Measurements from ENCODE around the gene CLSTN2.

Gene CLSTN2

DNA sequence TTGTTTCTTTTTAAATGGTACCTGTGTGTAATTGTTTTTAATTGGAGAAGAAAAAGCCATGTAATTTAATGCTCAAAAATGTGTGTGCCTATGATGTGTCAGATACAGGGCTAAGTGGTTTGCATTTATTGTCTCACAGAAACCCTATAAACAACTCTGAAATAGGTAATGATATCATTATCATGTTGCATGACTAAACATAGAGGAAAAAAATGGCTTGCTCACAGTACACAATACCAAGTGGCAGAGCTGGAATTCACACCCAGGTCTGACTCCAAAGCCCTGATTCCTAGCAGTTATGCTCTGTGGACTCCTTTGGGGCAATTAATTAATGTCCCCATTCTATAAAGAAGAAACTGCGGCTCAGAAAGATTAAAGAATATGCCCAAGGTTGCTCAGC is 505.5 kb downstream of the CLSTN2 start:
- no peak for DNase-seq (ENCODE audit: low read depth in 2 of 2, low spot score in 1 of 2)

DNA sequence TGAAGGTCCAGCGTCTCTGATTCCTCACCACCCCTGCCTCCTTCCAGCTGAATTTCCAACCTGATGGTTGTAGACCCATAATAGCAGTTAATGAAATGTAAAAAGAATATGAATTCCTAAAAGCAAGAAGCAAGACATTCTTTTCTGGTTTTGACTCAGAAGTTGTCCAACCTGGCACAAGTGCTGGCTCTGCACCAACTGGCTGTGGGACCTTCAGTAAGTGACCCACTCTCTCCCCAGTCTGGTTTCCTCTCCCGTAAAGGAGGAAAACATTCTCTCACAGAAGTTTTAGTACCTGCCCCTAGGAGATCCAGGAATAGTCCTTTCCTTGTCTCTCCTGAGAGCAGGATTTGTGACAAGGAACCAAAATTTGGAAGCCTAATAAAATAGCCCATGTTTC is 506.0 kb downstream of the CLSTN2 start:
- no peak for DNase-seq (ENCODE audit: low read depth in 2 of 2, low spot score in 1 of 2)

DNA sequence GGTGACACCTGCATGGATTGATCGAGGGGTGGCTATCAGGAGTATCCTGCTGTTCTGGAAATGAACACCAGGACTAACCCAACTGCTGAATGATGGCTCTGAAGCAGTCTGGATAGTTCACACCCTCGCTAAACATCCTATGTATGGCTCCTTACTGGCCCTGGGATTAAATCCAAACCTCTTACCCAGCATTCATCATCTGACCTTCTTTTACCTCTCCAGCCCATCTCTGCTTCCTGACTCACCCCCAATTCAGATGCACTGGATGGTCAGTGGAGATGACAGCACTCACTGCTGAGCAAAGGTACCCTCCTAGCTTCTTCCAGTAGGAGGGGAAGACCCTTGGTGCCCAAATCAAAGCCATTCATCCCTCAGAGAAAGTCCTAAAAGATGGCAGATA is 507.6 kb downstream of the CLSTN2 start:
- DNase-seq (ENCODE audit: low read depth in 2 of 2, low spot score in 1 of 2): no peak

DNA sequence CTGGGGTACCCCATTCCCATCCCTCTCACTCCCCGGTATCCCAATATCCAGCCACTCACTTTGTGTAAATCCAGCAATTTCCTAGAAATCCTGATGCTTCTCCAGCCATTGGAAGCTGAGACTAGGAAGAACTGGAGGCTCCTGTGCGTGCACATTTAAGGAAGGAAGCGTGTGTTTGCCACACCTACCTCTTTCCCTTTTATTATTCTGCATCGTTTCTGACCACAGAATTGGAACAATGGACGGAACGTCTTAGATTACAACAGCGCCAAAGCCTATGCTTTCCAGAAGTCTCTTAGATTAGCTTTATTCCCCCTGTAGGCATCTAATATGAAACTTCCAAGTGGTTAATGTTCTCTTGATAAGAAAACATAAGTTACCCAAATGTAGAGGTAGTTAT is 508.1 kb downstream of the CLSTN2 start:
- no peak for DNase-seq (ENCODE audit: low read depth in 2 of 2, low spot score in 1 of 2)

DNA sequence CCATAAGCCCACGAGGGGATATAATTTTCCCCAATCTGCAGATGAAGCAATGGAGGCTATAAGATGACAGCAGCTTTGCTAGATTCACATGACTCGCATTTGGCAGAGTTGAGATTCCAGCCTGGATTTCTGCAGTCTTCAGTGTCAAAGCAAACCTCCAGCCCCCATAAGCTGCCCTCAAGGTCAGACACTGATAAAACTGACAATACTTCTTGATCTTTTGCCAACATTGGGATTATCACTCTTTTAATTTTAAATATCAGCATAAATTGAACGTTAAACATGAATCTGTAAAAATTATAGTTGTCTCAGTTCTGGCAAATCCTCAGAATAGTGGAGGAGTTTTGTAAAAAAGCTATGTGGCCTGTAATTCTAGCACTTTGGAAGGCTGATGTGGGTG is 508.8 kb downstream of the CLSTN2 start:
- DNase-seq (ENCODE audit: low read depth in 2 of 2, low spot score in 1 of 2): no peak

DNA sequence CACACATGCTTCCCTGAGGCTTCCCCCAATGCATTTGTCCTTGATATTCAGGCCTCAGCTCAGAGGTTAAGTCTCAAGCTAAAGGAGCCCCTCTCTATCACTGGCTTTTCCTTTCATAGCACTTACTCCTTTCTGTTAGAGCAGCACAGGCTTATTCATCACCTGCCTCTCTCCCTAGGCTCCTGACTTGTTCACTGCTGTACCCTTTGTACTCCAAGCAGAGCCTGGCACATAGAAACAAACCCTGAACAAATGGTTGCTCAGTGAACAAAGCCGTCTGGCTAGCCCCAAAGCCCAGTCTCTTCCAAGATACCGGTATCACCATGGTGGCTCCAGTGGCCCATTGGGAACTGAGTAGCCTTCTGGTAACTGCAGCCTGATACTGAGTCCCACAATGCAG is 511.7 kb downstream of the CLSTN2 start:
- no peak for DNase-seq (ENCODE audit: low read depth in 2 of 2, low spot score in 1 of 2)

DNA sequence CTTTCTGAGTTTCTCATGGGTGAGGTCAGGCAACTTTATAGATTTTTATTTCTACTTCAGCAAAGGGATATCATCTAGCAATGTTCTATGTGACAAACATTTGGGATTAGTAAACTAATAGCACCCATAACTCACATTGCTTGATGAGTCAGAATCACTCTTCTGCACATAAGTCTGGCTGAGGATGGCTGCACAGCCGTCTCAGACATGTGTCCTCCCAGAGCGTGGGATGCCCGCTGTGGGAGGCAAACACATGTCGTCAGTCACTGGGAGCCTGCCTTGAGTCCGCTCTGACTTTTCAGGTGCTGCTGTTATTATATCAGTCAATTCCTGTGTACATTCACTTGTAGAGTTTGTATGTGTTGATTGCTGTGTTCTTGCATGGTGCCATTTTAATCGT is 512.2 kb downstream of the CLSTN2 start:
- DNase-seq (ENCODE audit: low read depth in 2 of 2, low spot score in 1 of 2): no peak

DNA sequence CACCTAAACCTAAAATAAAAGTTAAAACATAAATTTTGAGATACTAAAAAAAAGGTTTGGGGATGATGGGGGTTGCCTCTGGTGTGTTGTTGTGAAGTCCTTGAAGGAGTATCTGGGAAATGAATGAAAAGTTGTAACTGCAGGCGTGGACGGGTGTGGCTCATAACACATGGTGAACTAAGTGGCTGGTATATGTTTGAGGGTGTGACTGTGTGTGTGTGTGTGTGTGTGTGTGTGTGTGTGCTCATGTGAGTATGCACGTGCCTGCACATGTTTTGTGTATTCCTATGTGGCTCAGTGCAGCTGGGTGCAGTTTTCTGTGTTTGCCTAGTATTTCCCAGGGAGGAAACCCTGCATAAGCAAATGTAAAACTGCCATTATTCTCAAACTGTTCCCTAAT is 513.0 kb downstream of the CLSTN2 start:
- no peak for DNase-seq (ENCODE audit: low read depth in 2 of 2, low spot score in 1 of 2)

DNA sequence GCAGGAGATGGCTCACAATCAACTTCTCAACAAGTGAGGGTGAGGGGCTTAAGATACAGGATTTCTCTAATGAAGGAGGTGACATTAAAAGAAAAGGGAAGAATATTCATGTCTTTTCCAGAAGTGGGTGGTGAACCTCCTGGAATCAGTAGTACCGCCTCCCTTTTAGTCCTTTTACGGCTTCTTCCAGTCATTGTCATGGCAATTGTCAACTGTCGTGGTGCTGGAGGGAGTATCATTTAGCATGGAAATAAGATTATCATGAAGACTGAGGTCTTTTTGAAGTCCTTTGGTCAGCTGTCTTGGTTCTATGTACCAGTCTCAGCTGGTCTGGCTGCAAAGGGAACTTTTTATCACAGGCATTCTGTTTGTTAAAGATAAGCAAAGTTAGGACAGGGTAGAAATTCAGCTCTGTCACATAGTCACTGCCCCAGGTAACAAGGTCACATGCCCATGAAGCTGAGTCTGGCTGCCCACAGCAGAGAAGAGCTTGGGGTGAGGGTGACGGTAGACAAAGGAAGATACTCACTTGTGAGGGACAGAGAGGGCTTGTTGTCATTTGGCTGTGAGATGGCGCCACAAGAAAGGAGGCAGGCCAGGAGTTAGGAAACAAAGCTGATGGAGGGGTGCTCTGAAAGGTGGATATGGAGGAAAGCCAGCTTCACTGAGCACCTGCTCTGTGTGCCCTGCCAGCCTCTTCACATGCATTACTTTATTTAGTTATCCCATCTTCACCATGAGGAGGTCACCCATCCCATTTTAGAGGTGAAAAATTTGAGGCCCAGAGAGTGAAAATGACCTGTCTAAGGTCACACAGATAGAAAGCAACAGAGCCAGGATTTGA is 514.6 kb downstream of the CLSTN2 start:
- no peak for DNase-seq (ENCODE audit: low read depth in 2 of 2, low spot score in 1 of 2)

DNA sequence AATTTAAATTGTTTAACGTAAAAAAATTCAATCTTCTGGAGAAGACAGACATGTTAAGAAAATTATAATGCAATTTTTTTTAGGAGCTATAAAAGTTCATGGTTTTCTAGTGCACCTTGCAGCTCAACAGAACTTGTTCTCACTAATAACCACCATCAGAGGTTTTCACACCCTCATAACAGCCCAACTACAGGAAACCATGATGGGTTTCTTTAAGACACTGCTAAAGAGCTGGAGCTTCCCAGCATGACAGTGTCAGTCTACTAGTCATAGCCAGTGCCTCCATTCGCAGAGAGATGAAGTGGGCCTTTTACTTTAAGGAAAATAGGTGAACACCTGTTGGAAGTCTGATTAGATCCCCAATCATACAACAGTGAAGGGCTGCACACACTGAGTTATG is 518.8 kb downstream of the CLSTN2 start:
- DNase-seq (ENCODE audit: low read depth in 2 of 2, low spot score in 1 of 2): no peak

DNA sequence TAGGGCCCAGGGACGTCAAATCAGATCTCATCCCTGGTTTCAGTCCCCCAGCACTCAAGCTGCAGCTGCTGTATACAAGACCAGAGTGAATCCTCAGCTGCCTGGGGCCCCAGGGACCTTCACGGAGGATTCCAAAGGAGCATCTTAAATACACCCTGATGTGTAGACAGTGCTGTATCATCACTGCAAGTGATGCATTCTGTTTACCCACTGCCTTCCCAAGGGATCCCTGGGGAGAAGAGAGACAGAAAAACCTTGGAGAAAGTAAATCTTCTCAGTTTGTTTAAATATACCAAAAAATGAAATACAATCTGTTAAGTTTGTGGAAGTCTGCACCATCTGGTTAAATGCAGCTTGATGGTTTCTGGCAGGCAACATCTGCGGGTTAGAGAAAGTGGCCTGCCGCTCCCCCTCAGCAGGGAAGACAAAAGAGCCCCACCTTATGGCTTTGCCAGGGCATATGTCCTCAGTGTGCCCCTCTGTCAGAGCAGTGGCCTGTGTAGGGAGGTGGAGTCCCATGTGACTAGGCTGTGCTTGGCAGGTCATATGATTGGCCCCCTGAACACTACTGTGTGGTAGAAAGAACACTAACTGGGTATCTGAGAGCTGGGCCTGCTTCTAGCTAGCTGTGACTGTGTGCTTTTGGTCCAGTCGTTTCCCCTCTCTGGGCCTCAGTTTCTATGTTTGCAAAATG is 520.7 kb downstream of the CLSTN2 start:
- no peak for DNase-seq (ENCODE audit: low read depth in 2 of 2, low spot score in 1 of 2)

DNA sequence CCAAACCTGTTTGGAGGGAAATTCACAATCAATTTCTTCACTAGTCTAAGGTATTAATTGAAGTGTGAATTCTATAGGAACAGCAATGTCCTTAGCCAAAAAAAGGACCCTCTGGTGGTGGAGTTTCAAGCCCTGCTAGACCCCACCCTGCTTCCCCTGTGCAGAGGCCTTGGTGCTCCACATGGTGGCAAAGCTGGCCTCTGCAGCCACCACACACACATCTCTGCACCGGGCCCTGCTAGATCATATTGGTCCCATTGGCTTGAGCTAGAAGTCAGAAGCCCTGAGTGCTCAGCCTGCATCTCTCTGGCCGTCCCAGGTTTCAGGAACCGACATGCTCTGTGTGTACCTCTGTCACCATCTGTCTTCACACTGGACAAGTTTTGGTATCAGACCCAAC is 522.0 kb downstream of the CLSTN2 start:
- no peak for DNase-seq (ENCODE audit: low read depth in 2 of 2, low spot score in 1 of 2)

DNA sequence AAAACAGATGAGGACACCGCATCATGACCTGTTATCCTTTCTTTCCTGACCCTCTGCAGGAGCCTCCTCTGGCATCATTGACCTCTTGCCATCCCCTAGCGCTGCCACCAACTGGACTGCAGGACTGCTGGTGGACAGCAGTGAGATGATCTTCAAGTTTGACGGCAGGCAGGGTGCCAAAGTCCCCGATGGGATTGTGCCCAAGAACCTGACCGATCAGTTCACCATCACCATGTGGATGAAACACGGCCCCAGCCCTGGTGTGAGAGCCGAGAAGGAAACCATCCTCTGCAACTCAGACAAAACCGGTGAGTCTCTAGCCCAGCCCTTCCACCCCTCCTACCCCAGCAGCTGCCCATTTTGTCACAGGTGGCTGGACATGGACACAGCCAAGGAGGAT is 524.5 kb downstream of the CLSTN2 start:
- DNase-seq (ENCODE audit: low read depth in 2 of 2, low spot score in 1 of 2): no peak

DNA sequence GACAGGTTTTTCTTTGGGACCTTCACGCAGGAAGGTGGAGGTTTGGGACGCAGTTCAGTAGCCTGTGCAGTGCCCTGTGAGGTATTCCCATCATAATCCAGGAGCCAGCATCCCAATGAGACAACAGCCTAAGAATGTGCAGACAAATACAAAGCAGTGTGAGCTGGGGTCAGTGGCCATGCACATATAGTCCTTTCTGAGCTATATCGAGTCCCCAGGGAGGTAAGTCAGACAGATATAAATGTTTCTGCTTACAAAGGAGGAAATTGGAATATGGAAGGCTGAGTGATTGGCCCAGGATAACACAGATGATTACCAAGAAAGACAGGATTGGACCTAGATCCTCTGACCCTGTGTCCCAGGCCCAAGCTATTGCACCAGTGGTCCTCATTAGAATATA is 526.3 kb downstream of the CLSTN2 start:
- DNase-seq (ENCODE audit: low read depth in 2 of 2, low spot score in 1 of 2): no peak

DNA sequence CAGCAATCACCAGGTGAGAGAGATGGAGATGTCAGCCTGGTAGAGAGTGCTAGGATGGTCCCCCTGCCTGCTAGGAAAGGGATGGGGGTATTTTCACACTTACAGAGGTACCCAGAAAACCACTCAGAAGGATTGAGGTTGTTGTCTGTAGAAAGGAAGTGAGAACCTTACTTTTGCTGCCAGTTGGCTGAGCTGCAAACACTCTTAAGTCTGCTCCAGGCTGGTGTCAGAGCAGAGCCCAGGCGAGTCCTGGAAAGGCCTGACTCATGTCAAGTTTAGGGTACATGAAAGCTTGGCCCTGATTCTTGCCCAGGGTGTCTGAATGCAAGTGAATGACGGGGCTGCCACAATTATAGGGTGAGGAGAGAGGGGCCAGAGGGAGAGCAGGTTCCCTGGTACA is 528.4 kb downstream of the CLSTN2 start:
- no peak for DNase-seq (ENCODE audit: low read depth in 2 of 2, low spot score in 1 of 2)

DNA sequence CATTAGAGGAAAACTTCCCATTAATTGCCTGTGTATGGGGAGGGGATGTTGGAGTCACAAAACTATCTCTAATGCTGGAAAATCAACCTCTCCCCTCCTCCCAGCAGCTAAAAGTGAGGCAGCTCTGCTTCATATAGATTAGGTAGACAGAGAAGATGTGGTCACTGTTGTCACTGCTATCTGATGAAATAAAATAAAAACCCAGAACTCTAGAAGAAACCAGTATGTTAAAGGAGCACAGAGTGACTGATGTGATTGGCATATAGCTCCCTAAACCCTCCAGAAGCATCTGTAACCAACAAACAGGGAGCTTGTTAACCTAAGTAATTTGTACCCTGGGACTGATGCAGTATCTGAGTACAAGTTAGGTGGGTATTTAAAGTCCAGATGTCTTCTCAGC is 531.0 kb downstream of the CLSTN2 start:
- DNase-seq (ENCODE audit: low read depth in 2 of 2, low spot score in 1 of 2): no peak

DNA sequence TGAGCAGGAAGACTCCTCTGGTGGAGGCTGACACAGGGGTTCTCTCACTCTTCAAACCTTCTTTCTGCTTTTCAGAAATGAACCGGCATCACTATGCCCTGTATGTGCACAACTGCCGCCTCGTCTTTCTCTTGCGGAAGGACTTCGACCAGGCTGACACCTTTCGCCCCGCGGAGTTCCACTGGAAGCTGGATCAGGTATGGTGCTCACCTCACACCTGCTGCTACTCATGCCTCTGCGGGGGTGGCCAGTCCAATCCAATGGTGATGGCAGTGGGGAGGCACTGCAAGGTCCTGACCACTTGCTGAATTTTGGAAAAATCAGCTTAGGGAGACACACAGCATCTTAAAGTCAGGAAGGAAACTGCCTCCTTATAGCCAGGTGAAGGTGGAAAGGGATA is 531.5 kb downstream of the CLSTN2 start:
- DNase-seq (ENCODE audit: low read depth in 2 of 2, low spot score in 1 of 2): no peak

DNA sequence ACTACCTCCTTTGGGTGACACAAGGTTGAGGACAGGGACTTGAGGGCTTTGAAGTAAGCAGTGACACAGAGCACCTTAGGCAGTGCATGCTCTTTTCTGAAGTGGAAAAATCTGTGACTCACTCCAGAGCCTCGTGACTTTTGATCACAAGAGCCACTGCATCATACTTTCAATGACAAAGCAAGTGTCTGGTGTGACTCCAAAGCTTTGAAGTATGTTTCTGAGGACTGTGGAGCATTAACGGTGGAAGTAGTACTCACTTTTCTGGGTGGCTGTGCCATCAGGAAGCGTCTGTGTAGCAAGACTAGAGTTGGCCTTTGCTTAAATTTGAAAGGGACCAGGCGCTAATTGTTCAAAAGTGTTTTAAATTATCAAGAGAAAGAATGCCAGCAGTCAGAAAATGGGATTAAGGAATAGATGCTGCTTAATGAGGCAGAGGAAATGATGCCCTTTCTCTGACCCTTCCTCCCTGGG is 532.2 kb downstream of the CLSTN2 start:
- no peak for DNase-seq (ENCODE audit: low read depth in 2 of 2, low spot score in 1 of 2)

DNA sequence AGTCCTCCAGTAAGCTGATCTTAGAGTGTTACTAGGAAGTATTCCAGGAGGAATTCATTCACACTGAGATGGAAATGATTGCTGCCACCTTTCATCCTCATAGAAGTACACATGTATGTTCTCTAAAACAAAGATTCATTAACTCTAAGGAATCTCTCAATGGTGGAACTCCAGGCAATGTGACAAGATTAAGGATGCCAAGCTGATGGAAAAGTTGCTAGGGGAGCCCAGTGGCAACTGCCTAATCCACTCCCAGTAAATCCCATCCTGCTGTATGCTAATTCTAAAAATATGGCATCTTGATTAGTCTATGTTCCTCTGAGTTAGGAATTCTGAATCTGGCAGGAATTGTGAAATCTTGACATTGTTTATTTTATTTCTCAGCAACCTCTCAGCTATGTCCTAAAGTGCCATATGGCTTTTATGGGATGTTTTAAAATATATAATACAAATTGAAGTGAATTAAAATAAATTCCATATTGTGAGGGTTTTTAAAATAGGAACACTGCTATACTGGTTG is 532.9 kb downstream of the CLSTN2 start:
- DNase-seq (ENCODE audit: low read depth in 2 of 2, low spot score in 1 of 2): no peak

DNA sequence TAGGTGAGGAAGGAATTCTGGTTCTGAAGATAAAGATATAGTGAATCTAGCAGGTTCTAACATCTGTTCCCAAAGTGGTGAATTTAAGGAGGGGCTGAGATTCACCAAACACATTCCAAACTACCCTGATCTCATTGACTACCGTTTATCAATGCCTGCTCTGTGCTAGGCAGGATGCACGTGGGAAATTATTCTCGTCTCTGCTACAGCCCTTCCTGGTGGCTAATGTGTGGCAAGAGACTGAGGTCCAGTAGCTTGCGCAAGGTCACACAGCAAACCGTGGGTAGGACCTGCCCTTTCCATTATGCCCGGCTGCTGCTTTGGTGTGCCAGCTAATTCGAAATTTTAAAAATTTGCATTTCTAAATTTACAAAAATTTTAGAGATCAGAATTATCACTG is 533.4 kb downstream of the CLSTN2 start:
- DNase-seq (ENCODE audit: low read depth in 2 of 2, low spot score in 1 of 2): no peak

DNA sequence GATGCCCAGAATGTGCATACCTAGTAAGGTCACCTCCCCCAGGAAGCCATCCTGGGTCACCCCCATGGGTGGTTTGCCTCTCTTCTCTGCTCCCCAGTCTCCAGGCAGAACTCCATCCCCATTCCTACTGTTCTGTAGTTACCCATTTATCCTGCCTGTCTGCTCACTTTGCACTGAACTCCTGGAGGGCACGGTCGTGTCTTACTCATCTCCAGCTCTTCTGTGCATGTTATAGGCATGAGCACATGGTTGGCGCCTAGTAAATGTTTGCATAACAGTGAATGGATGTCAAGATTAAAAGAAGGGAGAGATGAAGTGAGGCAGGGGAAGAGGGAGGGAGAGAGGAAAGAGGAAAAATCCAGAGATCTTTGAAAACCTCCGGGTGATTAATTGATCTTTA is 534.5 kb downstream of the CLSTN2 start:
- no peak for DNase-seq (ENCODE audit: low read depth in 2 of 2, low spot score in 1 of 2)

DNA sequence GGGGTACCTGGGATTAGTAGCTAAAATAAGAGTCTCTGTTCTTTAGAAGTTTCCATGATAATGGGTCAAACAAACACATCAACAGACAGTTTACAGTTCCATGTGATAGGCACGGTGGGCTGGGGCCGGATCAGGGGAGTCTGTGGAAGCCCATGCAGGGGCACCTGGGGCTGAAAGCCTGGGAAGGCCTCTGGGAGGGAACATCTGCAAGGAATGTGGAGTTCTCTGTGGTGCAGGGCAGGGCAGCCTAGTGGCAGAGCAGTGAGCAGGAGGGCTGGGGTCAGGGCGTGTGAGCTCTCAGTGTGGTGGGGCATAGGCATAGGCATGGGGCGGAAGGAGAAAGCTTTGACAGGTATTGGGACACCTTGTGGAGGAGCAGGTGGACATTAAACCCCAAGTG is 535.2 kb downstream of the CLSTN2 start:
- no peak for DNase-seq (ENCODE audit: low read depth in 2 of 2, low spot score in 1 of 2)

DNA sequence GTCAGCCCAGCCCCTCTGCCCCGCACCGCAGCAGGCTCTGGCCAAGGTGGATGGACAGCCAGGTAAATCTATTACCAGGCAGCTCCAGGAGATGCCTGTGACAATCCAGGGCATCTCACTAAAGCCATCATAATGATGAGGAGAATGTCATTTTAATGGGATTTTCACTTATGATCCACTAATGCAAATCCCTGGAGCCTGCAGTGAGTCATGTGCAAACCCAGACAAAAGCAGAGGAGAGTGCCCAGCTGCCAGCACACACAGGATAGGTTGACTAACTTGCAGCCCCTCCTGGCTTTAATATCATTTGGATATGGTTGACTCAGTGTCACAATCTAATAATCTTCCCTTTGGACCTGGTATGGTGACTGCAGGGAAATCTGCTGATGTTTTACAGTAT is 536.0 kb downstream of the CLSTN2 start:
- DNase-seq (ENCODE audit: low read depth in 2 of 2, low spot score in 1 of 2): no peak
